GM19043 (cell line): Measurements from ENCODE around the gene SRP14.
A peak's percentile ranks its signal among the peaks of the same experiment; 100 is the strongest.
"Not testable (repeated sequence)": the region's sequence is repeated elsewhere in the genome, so short reads cannot be mapped to it uniquely, and the experiment has no call there.

Source experiments
- ATAC-seq: cut with Tn5 transposase; IDR thresholded peaks from one replicate; pipeline ENCODE4 v1.9.1; 2021; ENCODE audit warnings: low read depth; ENCODE audit not compliant: unreplicated experiment

SRP14 gene

GRCh38 chr15:40052604-40053003 lies 13.6 kb upstream of the SRP14 start:
- no peak for ATAC-seq

- no peak for ATAC-seq
Observed at GRCh38 chr15:40051616-40052415, 12.8 kb upstream of the SRP14 start.

DNA sequence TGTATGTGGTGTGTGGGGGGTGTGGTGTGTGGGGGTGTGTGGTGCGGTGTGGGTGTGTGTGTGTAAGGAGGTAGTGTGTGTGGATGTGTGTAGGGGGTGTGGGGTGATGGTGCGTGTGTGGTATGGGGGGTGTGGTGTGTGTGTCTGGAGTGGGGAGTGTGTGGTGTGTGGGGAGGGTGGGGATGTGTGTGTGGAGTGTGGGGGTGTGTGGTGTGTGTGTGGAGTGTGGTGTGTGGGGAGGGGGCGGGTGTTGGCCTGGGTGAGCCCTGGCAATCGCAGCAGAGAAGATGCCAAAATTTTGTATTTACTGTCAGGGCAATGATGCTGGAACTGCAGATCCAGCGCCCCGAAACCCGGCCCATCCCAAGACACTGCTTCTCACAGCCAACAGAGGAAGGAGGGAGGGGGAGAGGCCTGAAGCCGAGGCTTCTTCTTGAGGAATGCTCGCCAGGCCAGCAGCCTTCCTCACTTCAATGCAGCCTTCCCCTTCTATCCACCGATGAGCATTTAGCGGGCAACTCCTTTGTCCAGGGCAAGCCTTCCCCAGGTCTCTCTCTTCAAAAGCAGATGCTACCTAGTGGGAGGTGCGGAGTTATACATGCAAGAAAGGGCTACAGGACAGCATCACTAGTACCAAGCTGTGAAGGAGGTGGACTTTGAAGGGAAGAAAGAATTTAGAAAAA lies 11.9 kb upstream of the SRP14 start:
- ATAC-seq: no peak

- ATAC-seq: no peak
Observed at GRCh38 chr15:40048926-40049475, 10.0 kb upstream of the SRP14 start.

DNA sequence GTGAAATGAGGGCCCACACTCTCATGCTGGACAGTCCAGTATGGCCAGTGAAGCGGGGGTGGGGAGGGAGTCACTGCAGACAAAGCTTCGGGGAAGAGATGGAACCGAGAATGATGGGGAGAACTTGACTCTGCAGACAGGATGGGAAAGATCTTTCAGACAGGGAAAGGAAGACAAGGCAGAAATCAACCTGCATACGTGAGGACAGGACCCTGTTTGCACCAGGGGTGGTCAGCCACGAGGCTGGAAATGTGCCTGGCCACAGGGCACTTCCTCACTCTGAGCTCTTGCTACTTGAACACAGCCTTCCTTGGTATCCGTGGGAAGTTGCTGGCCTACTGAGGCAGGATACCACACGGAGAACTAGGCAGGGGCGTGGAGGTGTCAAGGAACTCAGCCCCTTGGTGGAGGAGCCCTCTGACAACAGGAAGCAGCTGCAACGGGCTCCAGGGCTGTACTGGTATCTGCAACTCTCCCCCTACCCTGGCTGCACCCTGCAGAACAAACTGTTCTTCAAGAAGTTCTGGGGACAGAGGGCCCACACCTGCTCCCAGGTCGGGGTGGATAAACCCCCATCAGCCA lies 9.3 kb upstream of the SRP14 start:
- ATAC-seq: no peak

- peak; percentile 64 for ATAC-seq
Observed at GRCh38 chr15:40047415-40048210, 8.6 kb upstream of the SRP14 start.

DNA sequence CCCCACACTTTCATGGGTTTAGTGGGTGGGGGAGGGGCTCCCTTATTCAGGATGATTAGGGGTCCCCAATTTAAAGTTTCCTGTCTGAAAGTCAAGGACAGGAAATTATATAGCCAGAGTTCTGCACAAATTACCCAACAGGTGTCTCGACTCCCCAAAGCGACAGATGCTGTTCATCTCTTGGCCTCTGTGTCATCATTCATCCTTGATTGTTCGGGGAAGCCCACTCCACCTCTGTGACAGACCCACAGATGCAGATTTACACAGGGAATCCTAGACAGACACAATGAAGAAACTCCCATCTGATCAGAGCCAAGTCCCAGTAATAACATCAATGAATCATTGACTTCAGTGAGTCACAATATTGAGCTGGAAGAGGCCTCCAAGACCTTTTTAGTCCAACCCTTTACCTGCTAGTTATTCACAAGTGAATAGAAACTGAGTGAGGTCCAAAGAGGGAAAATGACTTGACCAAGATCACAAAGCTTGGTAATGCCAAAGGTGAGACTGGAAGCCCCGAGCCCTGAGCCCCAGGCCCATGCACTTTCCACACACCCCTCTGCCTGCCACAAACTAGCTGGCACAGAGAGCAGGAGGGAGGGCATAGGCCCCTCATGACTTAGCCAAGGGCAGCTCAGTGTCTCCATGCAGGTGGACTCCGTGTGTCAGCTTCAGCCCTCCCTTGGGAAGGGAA lies 7.9 kb upstream of the SRP14 start:
- ATAC-seq: no peak

- ATAC-seq: peak; percentile 26
Observed at GRCh38 chr15:40045572-40046217, 6.7 kb upstream of the SRP14 start.

DNA sequence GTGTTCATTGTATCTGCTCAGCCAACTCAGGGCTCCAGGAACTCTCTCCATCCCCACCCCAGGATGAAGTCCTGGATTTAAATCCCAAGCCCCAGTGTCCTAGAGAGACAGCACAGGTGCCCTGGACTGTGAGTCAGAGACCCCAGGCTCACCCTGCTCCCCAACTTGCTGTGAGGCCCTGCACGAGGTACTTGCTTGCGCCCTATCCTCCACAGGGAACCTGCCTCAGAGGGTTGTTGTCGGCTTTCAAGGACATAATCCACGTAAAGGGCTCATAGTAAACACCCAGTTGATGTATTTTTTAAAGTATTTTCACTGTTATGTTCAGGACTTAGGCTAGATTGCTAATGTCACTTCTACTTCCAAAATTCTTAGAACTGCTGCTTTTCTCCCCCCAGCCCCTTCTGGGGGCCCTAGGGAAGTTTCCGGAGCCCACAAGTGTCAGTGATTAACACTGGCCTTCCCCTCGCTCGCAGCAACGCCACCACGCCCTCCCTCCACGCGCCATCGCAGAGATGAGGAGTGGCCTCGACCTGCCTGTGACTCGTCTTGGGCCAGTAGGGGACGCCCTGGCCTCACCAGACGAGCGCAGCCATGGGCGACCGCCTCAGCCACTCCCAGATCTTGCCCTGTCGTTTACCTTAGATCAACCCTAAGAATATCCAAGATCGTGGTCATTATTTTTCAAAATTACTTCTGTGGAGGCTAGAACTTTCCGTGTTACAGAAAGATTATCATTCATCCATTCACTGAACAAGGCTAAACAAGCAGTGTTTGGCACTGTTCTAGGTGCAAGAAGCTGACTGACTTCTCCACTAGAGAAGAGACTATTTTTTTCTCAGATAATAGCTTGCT lies 6.0 kb upstream of the SRP14 start:
- ATAC-seq: peak; percentile 58

- ATAC-seq: no peak
Observed at GRCh38 chr15:40043927-40044716, 5.1 kb upstream of the SRP14 start.

GRCh38 chr15:40042791-40043320 lies 3.9 kb upstream of the SRP14 start:
- no peak for ATAC-seq

DNA sequence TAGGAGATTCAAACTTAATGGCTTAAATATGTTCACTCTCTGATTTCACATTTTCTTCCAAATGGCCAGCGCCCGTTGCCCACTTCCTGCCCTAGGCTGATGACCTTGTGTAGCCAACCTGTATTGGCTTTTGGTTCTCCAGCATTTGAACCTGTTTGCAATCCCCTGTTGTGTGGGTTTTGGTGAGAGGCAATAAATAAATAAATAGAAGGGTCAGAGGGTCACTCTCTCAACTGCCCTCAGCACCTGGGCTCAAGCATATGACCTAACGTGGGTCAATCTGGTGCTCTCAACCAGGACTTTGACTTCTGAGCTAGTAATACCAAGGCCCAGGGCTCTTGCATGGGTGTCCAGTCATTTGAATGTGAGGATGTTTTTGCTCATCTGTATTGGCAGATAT lies 1.8 kb upstream of the SRP14 start:
- ATAC-seq: no peak

- no peak for ATAC-seq
Observed at GRCh38 chr15:40040293-40040635, 1.3 kb upstream of the SRP14 start.

- no peak for ATAC-seq
Observed at GRCh38 chr15:40038275-40038637, 725 bp downstream of the SRP14 start.

DNA sequence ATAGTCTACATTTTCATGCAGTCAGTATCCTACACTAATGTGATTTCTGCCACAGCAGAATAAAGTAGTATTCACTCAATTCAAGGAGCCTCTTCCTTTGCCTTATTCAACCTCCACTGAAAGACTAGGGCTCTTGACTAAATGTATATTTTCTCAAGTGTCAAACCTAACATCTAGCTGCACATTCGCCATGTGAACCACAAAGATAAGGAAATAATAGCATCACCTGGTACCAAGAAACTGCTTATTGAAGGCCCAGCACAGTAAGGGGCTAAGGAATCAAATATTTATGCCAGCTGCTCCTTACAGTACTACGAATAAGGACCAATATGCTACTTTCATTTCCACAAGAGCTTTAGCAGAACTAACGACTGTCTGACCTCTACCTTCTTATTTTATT lies 1.3 kb downstream of the SRP14 start:
- no peak for ATAC-seq

- ATAC-seq: not testable (repeated sequence)
Observed at GRCh38 chr15:40035182-40035581, 3.8 kb downstream of the SRP14 start.

- no peak for ATAC-seq
Observed at GRCh38 chr15:40034186-40034946, 4.6 kb downstream of the SRP14 start.
